LNCaP clone FGC (cell line): ENCODE data around the gene SPON1.
A peak's percentile ranks its signal among the peaks of the same experiment; 100 is the strongest.

Experiments
- DNase-seq: peaks from one replicate; pipeline ENCODE4 v3.0.0-alpha.2; 2011; ENCODE audit warnings: low read depth
- H3K4me3 ChIP-seq: 2 replicates; pipeline ENCODE4 v1.5.1; 2011; ENCODE audit warnings: mild to moderate bottlenecking, low read depth, low read length, control low read depth
- CTCF ChIP-seq: IDR thresholded peaks from 2 replicates; pipeline ENCODE4 v1.5.1; 2012; ENCODE audit warnings: mild to moderate bottlenecking; ENCODE audit not compliant: control insufficient read depth, insufficient read depth; ENCODE audit errors: extremely low read depth

SPON1 gene

GRCh38 chr11:14306481-14306880 lies 344.0 kb downstream of the SPON1 start:
- H3K4me3 ChIP-seq = no peak overlapping the region
- DNase-seq = no peak
- TF ChIP-seq CTCF = no peak

- DNase-seq = peak; percentile 43
- TF ChIP-seq CTCF = peak; percentile 64
- H3K4me3 ChIP-seq = no peak overlapping the region
These were observed 345.8 kb downstream of the SPON1 start for GRCh38 chr11:14308114-14308896.

- no peak for TF ChIP-seq CTCF
- no peak overlapping the region for H3K4me3 ChIP-seq
- no peak for DNase-seq
These were observed 346.4 kb downstream of the SPON1 start for GRCh38 chr11:14308897-14309387.

- no peak for DNase-seq
- H3K4me3 ChIP-seq = no peak overlapping the region
- no peak for TF ChIP-seq CTCF
These were observed 347.1 kb downstream of the SPON1 start for GRCh38 chr11:14309425-14310192.

- TF ChIP-seq CTCF = no peak
- no peak overlapping the region for H3K4me3 ChIP-seq
- DNase-seq = no peak
These were observed 348.2 kb downstream of the SPON1 start for GRCh38 chr11:14310679-14311078.

GRCh38 chr11:14312736-14313438 lies 350.4 kb downstream of the SPON1 start:
- no peak for DNase-seq
- no peak overlapping the region for H3K4me3 ChIP-seq
- no peak for TF ChIP-seq CTCF
